Activated CD8-positive, alpha-beta memory T cell treated with anti-CD3 and anti-CD28 coated beads for 1 hour (primary cell): ENCODE data around the gene BNIPL.

Source experiments
- DNase-seq, 2 donors: peaks; one replicate each; pipeline ENCODE4 v3.0.0-alpha.2; 2020; ENCODE audit warnings: low read depth in 1 of 2; ENCODE audit errors: extremely low read depth in 1 of 2

The BNIPL gene

DNA sequence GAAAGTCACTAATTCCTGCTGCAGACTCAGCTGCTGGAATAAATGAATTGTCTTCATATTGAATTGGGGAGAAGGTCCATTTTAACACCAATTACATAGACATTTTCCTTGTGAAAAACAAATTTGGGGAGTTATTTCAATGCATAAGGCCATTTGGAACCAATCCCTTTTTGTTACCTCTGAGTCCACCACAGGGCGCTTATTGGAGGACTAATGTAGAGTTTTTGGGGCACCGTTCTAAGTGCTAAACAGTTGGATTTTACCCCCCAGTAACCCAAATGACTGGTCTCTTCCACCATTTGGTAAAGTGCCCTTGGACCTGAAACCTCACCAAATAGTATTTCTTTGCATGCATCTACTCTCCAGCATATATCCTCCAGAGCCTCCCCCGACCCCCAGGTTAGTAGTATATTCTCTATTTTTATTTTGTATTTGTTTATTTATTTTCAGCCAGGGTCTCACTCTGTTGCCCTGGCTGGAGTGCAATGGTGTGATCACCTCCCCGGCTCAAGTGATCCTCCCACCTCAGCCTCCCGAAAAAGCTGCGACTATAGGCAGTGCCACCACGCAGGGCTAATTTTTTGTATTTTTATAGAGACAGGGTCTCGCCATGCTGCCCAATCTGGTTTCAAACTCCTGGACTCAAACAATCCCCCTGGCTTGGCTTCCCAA is 26.6 kb upstream of the BNIPL start:
- DNase-seq: no peak

DNA sequence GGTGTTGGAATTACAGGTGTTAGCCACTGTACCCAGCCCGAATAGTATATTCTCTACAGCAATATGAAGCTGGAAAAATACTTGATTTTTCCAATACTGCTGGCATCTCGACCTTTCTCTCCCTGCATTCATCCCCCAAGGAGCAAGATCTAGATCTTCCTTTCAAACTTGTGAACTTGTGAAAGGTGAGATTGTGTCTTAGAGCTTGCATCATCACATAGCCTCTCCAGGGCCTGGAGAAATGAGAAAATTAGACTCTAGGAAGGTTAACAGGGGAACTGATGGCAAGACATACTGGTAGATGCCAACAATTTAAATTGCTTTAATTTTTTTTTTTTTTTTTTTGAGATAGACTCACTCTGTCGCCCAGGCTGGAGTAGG is 26.1 kb upstream of the BNIPL start:
- no peak for DNase-seq

GRCh38 chr1:151011154-151011850 is 25.1 kb upstream of the BNIPL start:
- DNase-seq: no peak

DNA sequence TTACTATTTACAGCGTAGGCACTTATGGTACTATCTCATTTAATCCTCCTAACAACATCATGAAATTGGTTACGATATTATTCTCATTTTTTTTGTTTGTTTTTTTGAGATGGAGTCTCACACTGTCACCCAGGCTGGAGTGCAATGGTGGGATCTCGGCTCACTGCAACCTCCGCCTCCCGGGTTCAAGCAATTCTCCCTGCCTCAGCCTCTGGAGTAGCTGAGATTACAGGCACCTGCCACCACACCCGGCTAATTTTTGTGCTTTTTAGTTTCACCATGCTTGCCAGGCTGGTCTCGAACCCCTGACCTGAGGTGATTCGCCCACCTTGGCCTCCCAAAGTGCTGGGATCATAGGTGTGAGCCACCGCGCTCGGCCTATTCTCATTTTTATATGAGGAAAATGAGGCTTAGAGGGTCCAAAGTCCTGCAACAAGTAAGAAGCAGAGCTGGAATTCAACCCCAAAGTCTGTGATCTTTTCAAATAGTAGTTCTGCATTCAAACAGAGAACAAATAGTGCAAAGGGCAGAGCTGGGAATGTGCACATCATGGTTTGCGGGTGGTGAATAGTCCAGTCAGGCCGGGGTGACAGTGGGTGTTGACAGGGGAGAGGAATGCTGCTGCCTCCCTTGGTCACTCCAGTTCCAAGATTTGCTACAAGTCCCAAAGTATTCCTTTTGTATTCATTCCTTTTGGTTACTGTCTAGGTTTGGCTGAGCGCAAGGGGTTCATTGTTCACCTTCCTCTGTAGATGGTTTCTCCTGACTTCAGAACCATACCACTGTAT is 23.5 kb upstream of the BNIPL start:
- DNase-seq: no peak

- no peak for DNase-seq
These were observed 22.9 kb upstream of the BNIPL start for GRCh38 chr1:151013518-151013917.

GRCh38 chr1:151024540-151025146 is 11.7 kb upstream of the BNIPL start:
- DNase-seq: peak; percentile 80

DNA sequence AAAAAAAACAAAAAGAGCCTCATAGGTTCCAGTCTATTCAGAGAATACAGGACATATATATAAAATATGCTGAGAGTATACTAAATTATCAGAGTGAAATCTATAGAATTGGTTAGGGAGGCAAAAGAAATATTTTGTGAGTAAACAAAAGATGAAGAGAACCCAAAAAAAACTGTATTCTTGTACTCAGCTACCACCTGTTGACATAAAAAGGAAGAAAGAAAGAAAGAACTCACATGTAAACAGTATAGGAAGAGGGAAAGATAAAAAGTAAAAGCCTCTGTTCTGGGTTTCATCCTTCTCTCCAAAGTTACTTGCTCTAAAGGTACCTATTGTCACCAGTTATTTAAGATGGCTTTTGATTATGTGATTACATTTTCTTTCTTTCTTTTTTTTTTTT is 9.9 kb upstream of the BNIPL start:
- no peak for DNase-seq

GRCh38 chr1:151032164-151032563 is 4.2 kb upstream of the BNIPL start:
- no peak for DNase-seq

GRCh38 chr1:151035167-151035566 is 1.2 kb upstream of the BNIPL start:
- DNase-seq: no peak

DNA sequence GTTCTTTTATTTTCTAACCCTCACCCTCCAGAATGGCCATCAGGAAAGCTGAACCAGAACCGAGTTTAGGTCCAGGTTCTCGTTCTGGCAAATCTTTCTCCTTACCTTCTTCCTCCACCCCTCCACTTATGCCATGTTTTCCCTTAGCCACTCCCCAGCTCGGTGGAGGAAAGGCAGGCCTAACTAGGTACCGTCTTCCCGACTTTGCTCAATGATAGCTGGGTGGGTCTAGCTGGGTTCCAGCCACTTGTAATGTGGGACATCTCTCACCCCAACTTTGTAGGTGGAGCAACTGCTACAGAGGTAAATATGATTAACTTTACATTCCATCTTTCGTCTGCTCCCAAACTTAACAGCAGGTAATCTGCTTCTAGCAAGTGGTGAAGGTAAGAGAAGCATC is 646 bp downstream of the BNIPL start:
- no peak for DNase-seq

GRCh38 chr1:151039521-151039920 is 3.1 kb downstream of the BNIPL start:
- no peak for DNase-seq

DNA sequence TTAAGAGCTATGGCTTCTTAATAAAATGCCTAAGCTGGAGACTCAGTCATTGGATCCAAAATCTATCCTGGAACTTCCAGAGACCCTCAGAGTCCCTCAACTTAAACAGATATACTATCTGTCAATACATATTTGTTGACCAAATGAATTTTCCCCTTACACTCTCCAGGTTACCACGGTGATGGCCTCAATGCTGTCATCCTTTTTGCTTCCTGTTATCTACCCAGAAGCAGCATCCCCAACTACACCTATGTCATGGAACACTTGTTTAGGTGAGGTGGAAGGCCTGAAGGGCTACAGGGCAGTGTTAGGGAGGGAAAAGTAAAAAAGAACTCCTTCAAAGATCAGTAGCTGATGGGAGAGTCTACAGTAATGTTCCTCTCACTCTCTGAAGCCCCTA is 6.8 kb downstream of the BNIPL start:
- DNase-seq: no peak

DNA sequence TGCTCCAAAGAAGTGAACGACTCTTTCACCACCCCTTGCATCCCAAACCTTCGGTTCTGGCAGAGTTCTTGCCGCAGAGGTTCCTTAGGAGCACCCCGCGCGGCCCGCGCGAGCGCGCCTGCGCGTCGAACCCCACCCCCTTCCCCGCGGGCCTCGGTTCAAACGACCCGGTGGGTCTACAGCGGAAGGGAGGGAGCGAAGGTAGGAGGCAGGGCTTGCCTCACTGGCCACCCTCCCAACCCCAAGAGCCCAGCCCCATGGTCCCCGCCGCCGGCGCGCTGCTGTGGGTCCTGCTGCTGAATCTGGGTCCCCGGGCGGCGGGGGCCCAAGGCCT is 11.2 kb downstream of the BNIPL start, which contains the start of gene C1orf56:
Gene C1orf56 (plus strand): TSS at position 161 of the 334 bp plus-strand sequence. CDS start 97 bp downstream, at position 258.
- DNase-seq: no peak

DNA sequence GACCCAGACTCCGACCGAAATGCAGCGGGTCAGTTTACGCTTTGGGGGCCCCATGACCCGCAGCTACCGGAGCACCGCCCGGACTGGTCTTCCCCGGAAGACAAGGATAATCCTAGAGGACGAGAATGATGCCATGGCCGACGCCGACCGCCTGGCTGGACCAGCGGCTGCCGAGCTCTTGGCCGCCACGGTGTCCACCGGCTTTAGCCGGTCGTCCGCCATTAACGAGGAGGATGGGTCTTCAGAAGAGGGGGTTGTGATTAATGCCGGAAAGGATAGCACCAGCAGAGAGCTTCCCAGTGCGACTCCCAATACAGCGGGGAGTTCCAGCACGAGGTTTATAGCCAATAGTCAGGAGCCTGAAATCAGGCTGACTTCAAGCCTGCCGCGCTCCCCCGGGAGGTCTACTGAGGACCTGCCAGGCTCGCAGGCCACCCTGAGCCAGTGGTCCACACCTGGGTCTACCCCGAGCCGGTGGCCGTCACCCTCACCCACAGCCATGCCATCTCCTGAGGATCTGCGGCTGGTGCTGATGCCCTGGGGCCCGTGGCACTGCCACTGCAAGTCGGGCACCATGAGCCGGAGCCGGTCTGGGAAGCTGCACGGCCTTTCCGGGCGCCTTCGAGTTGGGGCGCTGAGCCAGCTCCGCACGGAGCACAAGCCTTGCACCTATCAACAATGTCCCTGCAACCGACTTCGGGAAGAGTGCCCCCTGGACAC is 11.7 kb downstream of the BNIPL start:
- peak in 1 of 2 donors; percentile 30 for DNase-seq

DNA sequence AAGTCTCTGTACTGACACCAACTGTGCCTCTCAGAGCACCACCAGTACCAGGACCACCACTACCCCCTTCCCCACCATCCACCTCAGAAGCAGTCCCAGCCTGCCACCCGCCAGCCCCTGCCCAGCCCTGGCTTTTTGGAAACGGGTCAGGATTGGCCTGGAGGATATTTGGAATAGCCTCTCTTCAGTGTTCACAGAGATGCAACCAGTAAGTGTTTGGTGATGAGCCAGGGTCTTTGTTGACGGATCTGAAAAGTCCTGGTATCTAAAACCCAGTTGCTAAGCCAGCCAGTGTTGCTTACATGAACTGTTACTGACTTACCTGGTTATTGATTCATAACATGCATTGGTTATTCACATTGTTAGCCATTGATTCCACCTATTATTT is 12.3 kb downstream of the BNIPL start:
- no peak for DNase-seq

DNA sequence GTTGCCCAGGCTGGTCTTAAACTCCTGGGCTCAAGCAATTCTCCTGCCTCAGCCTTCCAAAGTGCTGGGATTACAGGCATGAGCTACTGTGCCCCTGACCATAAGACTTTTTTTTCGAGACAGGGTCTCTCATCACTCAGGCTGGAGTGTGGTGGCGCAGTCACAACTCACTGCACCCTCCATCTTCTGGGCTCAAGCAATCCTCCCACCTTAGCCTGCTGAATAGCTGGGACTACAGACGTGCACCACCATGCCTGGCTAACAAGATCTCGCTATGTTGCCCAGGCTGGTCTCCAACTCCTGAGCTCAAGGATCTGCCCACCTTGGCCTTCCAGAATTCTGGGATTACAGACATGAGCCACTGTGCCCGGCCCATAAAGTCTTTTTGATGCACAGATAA is 13.1 kb downstream of the BNIPL start:
- no peak for DNase-seq

GRCh38 chr1:151050051-151050688 is 13.8 kb downstream of the BNIPL start:
- DNase-seq: no peak

DNA sequence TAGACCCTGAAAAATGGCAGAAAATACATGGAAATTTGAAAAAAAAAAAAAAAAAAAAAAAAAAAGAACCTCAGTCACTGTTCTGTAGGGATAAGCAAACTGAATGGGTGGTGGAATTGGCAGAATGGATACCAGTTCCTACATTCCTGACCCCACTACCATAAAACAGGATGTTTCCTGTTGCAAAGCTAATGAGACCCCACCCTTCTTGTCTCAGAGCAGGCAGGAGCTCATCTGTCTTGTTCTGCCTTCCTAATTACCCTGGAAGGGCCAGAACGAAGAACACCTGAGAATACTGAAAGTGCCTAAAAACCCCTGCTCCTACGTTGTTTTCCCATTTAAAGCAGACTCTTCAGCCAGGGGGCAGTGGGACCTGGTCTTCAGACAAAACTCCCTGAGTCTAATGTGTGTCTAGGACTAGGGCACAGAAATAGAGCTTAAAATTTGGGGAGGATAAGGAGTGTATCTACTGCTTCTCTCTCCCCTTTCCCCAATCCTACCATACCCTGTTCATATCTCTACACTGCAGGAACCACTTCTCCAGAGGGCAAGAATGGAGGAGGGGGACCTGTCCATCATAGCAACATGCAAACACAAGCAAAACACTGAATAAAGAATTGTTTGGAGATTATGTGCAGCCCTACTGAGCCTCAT is 15.1 kb downstream of the BNIPL start:
- no peak for DNase-seq

GRCh38 chr1:151054971-151055547 is 18.7 kb downstream of the BNIPL start:
- no peak for DNase-seq

- no peak for DNase-seq
These were observed 19.2 kb downstream of the BNIPL start for GRCh38 chr1:151055581-151055980.
